ENCODE results near the gene DDX60. TPM values are rescaled to one million over a fixed set of nuclear protein-coding genes. Genes with fewer than 3 reads are reported as not detected.
"Not testable (repeated sequence)": the region's sequence is repeated elsewhere in the genome, so short reads cannot be mapped to it uniquely, and the experiment has no call there.

The DDX60 gene
- total RNA-seq = 100 to 1,000 TPM; 111 to 115 TPM

GRCh38 chr4:168318266-168318895, at the start of gene DDX60:
Gene DDX60, minus strand, starts transcription at chr4:168318752. Its CDS starts 7,493 bp downstream, at chr4:168311259.
- CTCF ChIA-PET = interaction anchor here (0.7 to 1.3 kb wide), 4 partner anchors 13 to 196 kb away, joined by 3 to 10 read pairs (median 5); no protein-coding TSS in a partner anchor
- Mint-ChIP-seq H3K27ac (peak within 1 kb of the TSS; percentile 98), H3K9me3 (ENCODE audit: insufficient read depth) (peaks cover 8% of the 10 kb centered on the region), H3K27me3 (ENCODE audit: low read depth) (no peaks in the 10 kb centered on the region), H3K36me3 (ENCODE audit: low read depth) (peaks cover 73% of the 10 kb centered on the region), H3K4me1 (ENCODE audit: low read depth) (peaks cover 60% of the 10 kb centered on the region), H3K4me3 (peak within 1 kb of the TSS; percentile 94)
- POLR2A ChIA-PET = interaction anchor here (0.7 to 3.2 kb wide), 13 partner anchors 9 to 1302 kb away, joined by 3 to 27 read pairs (median 4); partner anchors contain the start of genes CBR4, CLCN3 and DDX60L
- peak; percentile 95 for ATAC-seq
- DNase-seq = peak; percentile 94

- no peak for ATAC-seq
- CTCF ChIA-PET = interaction anchor here (1.2 kb wide), 1 partner anchor 9 kb away, joined by 3 read pairs; no protein-coding TSS in a partner anchor
- no peak for DNase-seq
- Mint-ChIP-seq H3K27me3 (ENCODE audit: low read depth) (no peaks in the 10 kb centered on the region), H3K36me3 (ENCODE audit: low read depth) (peaks cover 86% of the 10 kb centered on the region), H3K9me3 (ENCODE audit: insufficient read depth) (peaks cover 16% of the 10 kb centered on the region), H3K4me3 (no peak overlapping the region), H3K27ac (no peak overlapping the region), H3K4me1 (ENCODE audit: low read depth) (peaks cover 7% of the 10 kb centered on the region)
- POLR2A ChIA-PET = no interaction called here
Observed at GRCh38 chr4:168367065-168367464, 48.5 kb upstream of the DDX60 start.

- CTCF ChIA-PET = no interaction called here
- ATAC-seq (no peak), DNase-seq (no peak)
- Mint-ChIP-seq H3K4me1 (ENCODE audit: low read depth) (peaks cover 7% of the 10 kb centered on the region), H3K36me3 (ENCODE audit: low read depth) (peaks cover 82% of the 10 kb centered on the region), H3K27me3 (ENCODE audit: low read depth) (no peaks in the 10 kb centered on the region), H3K9me3 (ENCODE audit: insufficient read depth) (peaks cover 10% of the 10 kb centered on the region), H3K27ac (no peak overlapping the region), H3K4me3 (no peak overlapping the region)
- POLR2A ChIA-PET = no interaction called here
Observed at GRCh38 chr4:168362025-168362401, 43.5 kb upstream of the DDX60 start.

GRCh38 chr4:168361365-168362024, 42.9 kb upstream of the DDX60 start:
- H3K27ac Mint-ChIP-seq = no peak overlapping the region
- CTCF ChIA-PET = interaction anchor here (0.7 kb wide), 1 partner anchor 55 kb away, joined by 3 read pairs; no protein-coding TSS in a partner anchor
- no peak for DNase-seq
- H3K27me3 Mint-ChIP-seq (ENCODE audit: low read depth) = no peaks in the 10 kb centered on the region
- peaks cover 83% of the 10 kb centered on the region for H3K36me3 Mint-ChIP-seq (ENCODE audit: low read depth)
- H3K9me3 Mint-ChIP-seq (ENCODE audit: insufficient read depth) = peaks cover 10% of the 10 kb centered on the region
- no peak for ATAC-seq
- POLR2A ChIA-PET = interaction anchor here (0.7 kb wide), 1 partner anchor 43 kb away, joined by 3 read pairs; no protein-coding TSS in a partner anchor
- no peak overlapping the region for H3K4me3 Mint-ChIP-seq
- H3K4me1 Mint-ChIP-seq (ENCODE audit: low read depth) = peaks cover 7% of the 10 kb centered on the region

- peaks cover 7% of the 10 kb centered on the region for H3K4me1 Mint-ChIP-seq (ENCODE audit: low read depth)
- ATAC-seq = no peak
- H3K36me3 Mint-ChIP-seq (ENCODE audit: low read depth) = peaks cover 82% of the 10 kb centered on the region
- no peaks in the 10 kb centered on the region for H3K27me3 Mint-ChIP-seq (ENCODE audit: low read depth)
- no peak overlapping the region for H3K27ac Mint-ChIP-seq
- H3K9me3 Mint-ChIP-seq (ENCODE audit: insufficient read depth) = peaks cover 5% of the 10 kb centered on the region
- H3K4me3 Mint-ChIP-seq = no peak overlapping the region
- DNase-seq = no peak
- ChIA-PET POLR2A (no interaction called here), CTCF (no interaction called here)
Observed at GRCh38 chr4:168360271-168360670, 41.7 kb upstream of the DDX60 start.

GRCh38 chr4:168357941-168358340, 39.4 kb upstream of the DDX60 start:
- peaks cover under 1% of the 10 kb centered on the region for H3K9me3 Mint-ChIP-seq (ENCODE audit: insufficient read depth)
- CTCF ChIA-PET = no interaction called here
- ATAC-seq = no peak

GRCh38 chr4:168353746-168354145, 35.2 kb upstream of the DDX60 start:
- H3K27ac Mint-ChIP-seq = no peak overlapping the region
- H3K4me3 Mint-ChIP-seq = no peak overlapping the region
- ATAC-seq = no peak
- peaks cover 17% of the 10 kb centered on the region for H3K9me3 Mint-ChIP-seq (ENCODE audit: insufficient read depth)
- CTCF ChIA-PET = no interaction called here
- POLR2A ChIA-PET = no interaction called here
- no peaks in the 10 kb centered on the region for H3K27me3 Mint-ChIP-seq (ENCODE audit: low read depth)
- no peaks in the 10 kb centered on the region for H3K4me1 Mint-ChIP-seq (ENCODE audit: low read depth)
- peaks cover 48% of the 10 kb centered on the region for H3K36me3 Mint-ChIP-seq (ENCODE audit: low read depth)
- DNase-seq = no peak

More at GRCh38 chr4:168357941-168358340, 39.4 kb upstream of the DDX60 start:
- Mint-ChIP-seq H3K36me3 (ENCODE audit: low read depth) (peaks cover 68% of the 10 kb centered on the region), H3K4me1 (ENCODE audit: low read depth) (no peaks in the 10 kb centered on the region), H3K4me3 (no peak overlapping the region), H3K27me3 (ENCODE audit: low read depth) (no peaks in the 10 kb centered on the region), H3K27ac (no peak overlapping the region)
- DNase-seq = no peak
- POLR2A ChIA-PET = no interaction called here

GRCh38 chr4:168337550-168337940, 19.0 kb upstream of the DDX60 start:
- Mint-ChIP-seq H3K9me3 (ENCODE audit: insufficient read depth) (no peaks in the 10 kb centered on the region), H3K4me1 (ENCODE audit: low read depth) (peaks cover 3% of the 10 kb centered on the region), H3K27me3 (ENCODE audit: low read depth) (no peaks in the 10 kb centered on the region), H3K27ac (no peak overlapping the region), H3K36me3 (ENCODE audit: low read depth) (peaks cover 6% of the 10 kb centered on the region), H3K4me3 (no peak overlapping the region)
- DNase-seq = no peak
- ATAC-seq = no peak
- CTCF ChIA-PET = interaction anchor here (0.6 kb wide), 1 partner anchor 265 kb away, joined by 3 read pairs; no protein-coding TSS in a partner anchor
- POLR2A ChIA-PET = no interaction called here

GRCh38 chr4:168336837-168337549, 18.4 kb upstream of the DDX60 start:
- no peaks in the 10 kb centered on the region for H3K9me3 Mint-ChIP-seq (ENCODE audit: insufficient read depth)
- POLR2A ChIA-PET = no interaction called here
- no peak overlapping the region for H3K4me3 Mint-ChIP-seq
- no peaks in the 10 kb centered on the region for H3K27me3 Mint-ChIP-seq (ENCODE audit: low read depth)
- CTCF ChIA-PET = interaction anchor here (0.6 kb wide), 1 partner anchor 266 kb away, joined by 3 read pairs; no protein-coding TSS in a partner anchor
- peaks cover 3% of the 10 kb centered on the region for H3K4me1 Mint-ChIP-seq (ENCODE audit: low read depth)
- ATAC-seq = no peak
- H3K27ac Mint-ChIP-seq = no peak overlapping the region
- H3K36me3 Mint-ChIP-seq (ENCODE audit: low read depth) = peaks cover 6% of the 10 kb centered on the region
- no peak for DNase-seq

GRCh38 chr4:168335621-168336020, 17.1 kb upstream of the DDX60 start:
- ChIA-PET CTCF (no interaction called here), POLR2A (no interaction called here)
- peaks cover 6% of the 10 kb centered on the region for H3K36me3 Mint-ChIP-seq (ENCODE audit: low read depth)
- no peaks in the 10 kb centered on the region for H3K27me3 Mint-ChIP-seq (ENCODE audit: low read depth)
- no peak overlapping the region for H3K27ac Mint-ChIP-seq
- no peak for DNase-seq
- ATAC-seq = no peak
- peaks cover 3% of the 10 kb centered on the region for H3K4me1 Mint-ChIP-seq (ENCODE audit: low read depth)
- H3K4me3 Mint-ChIP-seq = no peak overlapping the region
- no peaks in the 10 kb centered on the region for H3K9me3 Mint-ChIP-seq (ENCODE audit: insufficient read depth)

- Mint-ChIP-seq H3K36me3 (ENCODE audit: low read depth) (peaks cover 10% of the 10 kb centered on the region), H3K9me3 (ENCODE audit: insufficient read depth) (peaks cover 4% of the 10 kb centered on the region), H3K27ac (no peak overlapping the region), H3K27me3 (ENCODE audit: low read depth) (no peaks in the 10 kb centered on the region), H3K4me3 (no peak overlapping the region), H3K4me1 (ENCODE audit: low read depth) (peaks cover 3% of the 10 kb centered on the region)
- DNase-seq (no peak), ATAC-seq (no peak)
- ChIA-PET CTCF (interaction anchor here (0.9 kb wide), 1 partner anchor 14 kb away, joined by 3 read pairs; no protein-coding TSS in a partner anchor), POLR2A (no interaction called here)
Observed at GRCh38 chr4:168334053-168334452, 15.5 kb upstream of the DDX60 start.

GRCh38 chr4:168330575-168330974, 12.0 kb upstream of the DDX60 start:
- ATAC-seq; H3K36me3 Mint-ChIP-seq (ENCODE audit: low read depth); CTCF ChIA-PET; H3K9me3 Mint-ChIP-seq (ENCODE audit: insufficient read depth); H3K4me3 Mint-ChIP-seq; H3K4me1 Mint-ChIP-seq (ENCODE audit: low read depth); H3K27ac Mint-ChIP-seq; DNase-seq; H3K27me3 Mint-ChIP-seq (ENCODE audit: low read depth): not testable (repeated sequence)
- POLR2A ChIA-PET = interaction anchor here (1.0 kb wide), 1 partner anchor 13 kb away, joined by 3 read pairs; no protein-coding TSS in a partner anchor
